ENCODE measurements around the gene ITGA3.
A peak's percentile ranks its signal among the peaks of the same experiment; 100 is the strongest.

DNA sequence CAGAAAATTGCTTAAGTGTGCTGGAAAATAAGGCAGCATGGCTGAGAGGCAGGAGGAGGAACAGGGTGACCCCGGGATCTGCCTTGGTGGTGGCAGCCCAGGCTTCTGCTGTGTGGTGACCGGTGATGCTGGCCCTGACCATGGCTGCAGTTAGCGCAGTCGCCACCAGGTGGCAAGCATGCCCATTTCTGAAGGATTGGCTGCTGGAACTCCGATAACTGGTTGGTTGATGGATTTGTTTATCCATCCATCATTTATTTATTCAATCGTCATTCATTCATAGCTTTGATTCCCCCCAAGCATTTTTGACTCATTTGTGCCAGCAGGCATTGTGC lies 29.1 kb upstream of the ITGA3 start:
- no peak for TF ChIP-seq POLR2A (IDR thresholded peaks at IDR 0.05)
- TF ChIP-seq, protein P1, sequence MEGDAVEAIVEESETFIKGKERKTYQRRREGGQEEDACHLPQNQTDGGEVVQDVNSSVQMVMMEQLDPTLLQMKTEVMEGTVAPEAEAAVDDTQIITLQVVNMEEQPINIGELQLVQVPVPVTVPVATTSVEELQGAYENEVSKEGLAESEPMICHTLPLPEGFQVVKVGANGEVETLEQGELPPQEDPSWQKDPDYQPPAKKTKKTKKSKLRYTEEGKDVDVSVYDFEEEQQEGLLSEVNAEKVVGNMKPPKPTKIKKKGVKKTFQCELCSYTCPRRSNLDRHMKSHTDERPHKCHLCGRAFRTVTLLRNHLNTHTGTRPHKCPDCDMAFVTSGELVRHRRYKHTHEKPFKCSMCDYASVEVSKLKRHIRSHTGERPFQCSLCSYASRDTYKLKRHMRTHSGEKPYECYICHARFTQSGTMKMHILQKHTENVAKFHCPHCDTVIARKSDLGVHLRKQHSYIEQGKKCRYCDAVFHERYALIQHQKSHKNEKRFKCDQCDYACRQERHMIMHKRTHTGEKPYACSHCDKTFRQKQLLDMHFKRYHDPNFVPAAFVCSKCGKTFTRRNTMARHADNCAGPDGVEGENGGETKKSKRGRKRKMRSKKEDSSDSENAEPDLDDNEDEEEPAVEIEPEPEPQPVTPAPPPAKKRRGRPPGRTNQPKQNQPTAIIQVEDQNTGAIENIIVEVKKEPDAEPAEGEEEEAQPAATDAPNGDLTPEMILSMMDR (IDR thresholded peaks at IDR 0.05) = peak; percentile 95 to 96 (median 96)

Measured in testis (tissue), 2 donors.